Activated T-cell treated with anti-CD3 and anti-CD28 coated beads, Interleukin-2, amount 50 U/mL, for 48 hours (primary cell): ENCODE measurements around the gene MAD2L1BP.

Source experiments
- DNase-seq, 2 experiments: peaks; one replicate each; pipeline ENCODE4 v3.0.0-alpha.2; 2020

MAD2L1BP gene

GRCh38 chr6:43683708-43684455 is 48.2 kb downstream of the MAD2L1BP start:
- no peak for DNase-seq

- DNase-seq, result no peak
Observed at GRCh38 chr6:43687079-43687436, 51.4 kb downstream of the MAD2L1BP start.

DNA sequence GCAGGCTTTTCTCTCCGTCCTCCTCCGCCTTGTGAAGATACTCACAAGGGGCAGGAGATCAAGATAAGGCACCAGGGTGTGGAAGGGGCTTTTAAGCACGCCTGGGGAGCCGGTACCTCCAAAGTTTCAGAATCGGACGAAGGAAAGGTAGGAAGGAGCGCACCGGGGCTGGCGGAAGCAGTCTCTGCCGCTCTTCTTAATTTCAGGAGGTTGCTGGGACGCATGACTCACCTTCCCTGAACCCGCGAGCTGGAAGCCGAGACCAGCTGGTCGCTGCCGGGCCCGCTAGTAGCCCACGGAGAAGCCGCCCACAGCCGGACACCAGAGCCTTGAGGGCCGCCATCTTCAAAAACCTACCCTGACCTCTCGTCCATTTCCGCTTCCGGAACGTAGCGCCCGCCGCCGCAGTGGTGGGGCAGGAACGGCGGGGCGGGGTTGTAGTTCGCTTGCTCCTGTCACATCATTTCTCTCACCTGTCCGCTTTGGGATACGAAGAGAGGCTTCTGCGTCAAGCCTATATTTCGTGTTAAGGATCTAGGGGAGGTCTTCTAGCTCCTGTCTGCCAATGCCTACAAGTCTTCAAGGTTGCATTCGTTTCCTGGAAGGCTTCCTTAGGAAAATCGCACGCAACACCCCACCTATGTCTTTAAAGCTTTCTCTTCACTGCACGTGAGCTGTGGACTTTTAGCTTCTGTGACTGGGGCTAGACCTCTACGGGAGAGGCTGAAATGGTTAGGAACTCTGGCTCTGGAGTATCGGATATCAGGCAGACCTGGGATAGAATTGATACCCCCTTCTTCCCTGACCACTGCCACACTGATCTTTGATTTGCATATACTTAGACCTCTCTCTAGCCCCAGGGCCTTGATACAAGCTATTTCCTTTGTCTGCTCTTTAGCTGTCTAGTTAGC is 52.1 kb downstream of the MAD2L1BP start, which contains the start of gene MRPS18A:
TSS of gene MRPS18A (minus strand) at position 355 of the 911 bp plus-strand sequence. CDS start at position 343, 12 bp downstream.
- peak; percentile 88 for DNase-seq

DNA sequence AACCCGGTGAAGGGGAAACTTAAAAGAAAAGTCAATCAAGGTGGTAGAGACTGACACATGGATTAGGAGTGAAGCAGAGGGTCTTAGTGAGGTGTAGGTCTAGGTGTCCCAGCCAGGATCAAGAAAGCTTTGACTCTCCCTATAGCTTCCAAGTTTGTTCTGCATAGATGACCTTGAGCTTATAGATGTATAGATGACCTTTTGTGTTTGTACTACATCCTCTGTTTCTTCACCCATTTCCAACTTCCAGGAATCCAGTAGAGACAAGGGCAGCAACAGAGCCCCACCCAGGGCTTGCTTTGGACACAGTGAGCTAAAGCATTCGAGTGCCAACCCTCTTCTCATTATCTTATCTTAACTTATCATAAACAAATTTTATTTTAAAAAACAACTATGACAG is 53.8 kb downstream of the MAD2L1BP start:
- DNase-seq, result no peak
